SK-N-SH (cell line): ENCODE data around the gene MARVELD1. TPM values are rescaled to one million over a fixed set of nuclear protein-coding genes. Genes with fewer than 3 reads are reported as not detected.

Experiments used
- CTCF ChIA-PET: fragments of 300-600, 350-600 bp; formaldehyde crosslinking; extraction: SDS; loops from one replicate; lab custom pipeline; 2021; lab: Yijun Ruan, JAX
- POLR2A ChIA-PET: fragments of 350-600 bp; sonication (Branson Sonifier 250); formaldehyde crosslinking; extraction: SDS; loops from one replicate; lab custom pipeline; 2020; ENCODE audit warnings: antibody characterized with exemption, inconsistent platforms; lab: Yijun Ruan, JAX
- DNase-seq: peaks from one replicate; pipeline ENCODE4 v3.0.0; 2012
- H2AFZ ChIP-seq: fragments of 200-600 bp; sonication (generic); 2 replicates; pipeline ENCODE4 v1.8.1; 2016; ENCODE audit warnings: antibody characterized with exemption, mild to moderate bottlenecking, low read depth
- H3F3A ChIP-seq: fragments of 200-600 bp; sonication (generic); replicated peaks from 2 replicates; pipeline ENCODE3; 2016; ENCODE audit warnings: antibody characterized with exemption, mild to moderate bottlenecking; ENCODE audit not compliant: insufficient read depth
- H3K27ac ChIP-seq, 2 experiments: fragments of 200-500 bp in 1 of 2; fragments of 200-600 bp in 1 of 2; sonication (Bioruptor generic) in 1 of 2; sonication (generic), shearing (Covaris generic) in 1 of 2; 2 replicates each; pipeline versions ENCODE4 v1.5.1 to v1.6.1; 2014 to 2016; ENCODE audit warnings: low read depth in 2 of 2, inconsistent platforms in 1 of 2, low read length in 1 of 2, mild to moderate bottlenecking in 1 of 2, mixed read lengths in 1 of 2
- H3K27me3 ChIP-seq: fragments of 200-600 bp; sonication (generic), shearing (Covaris generic); 2 replicates; pipeline ENCODE4 v1.6.1; 2016; ENCODE audit warnings: mixed run types; ENCODE audit not compliant: insufficient read depth
- H3K36me3 ChIP-seq, 2 experiments: fragments of 200-500 bp in 1 of 2; fragments of 200-600 bp in 1 of 2; sonication (Bioruptor generic) in 1 of 2; sonication (generic) in 1 of 2; replicated peaks in 1 of 2; 2 replicates each; pipeline versions ENCODE3 to v1.5.1; 2014 to 2016; ENCODE audit warnings: low read length in 1 of 2, mild to moderate bottlenecking in 1 of 2; ENCODE audit not compliant: insufficient read depth in 2 of 2, control insufficient read depth in 1 of 2
- H3K4me1 ChIP-seq, 2 experiments: fragments of 200-500 bp in 1 of 2; fragments of 200-600 bp in 1 of 2; sonication (Bioruptor generic) in 1 of 2; sonication (generic), shearing (Covaris generic) in 1 of 2; 2 replicates each; pipeline versions ENCODE4 v1.5.1 to v1.6.1; 2014 to 2016; ENCODE audit warnings: low read depth in 1 of 2, low read length in 1 of 2, mixed run types in 1 of 2; ENCODE audit not compliant: insufficient read depth in 2 of 2, control insufficient read depth in 1 of 2
- H3K4me2 ChIP-seq: fragments of 200-600 bp; sonication (generic), shearing (Covaris generic); 2 replicates; pipeline ENCODE4 v1.6.1; 2017; ENCODE audit warnings: mixed run types
- H3K4me3 ChIP-seq, 2 experiments: fragments of 200-500 bp in 1 of 2; fragments of 200-600 bp in 1 of 2; sonication (Bioruptor generic) in 1 of 2; sonication (generic), shearing (Covaris generic) in 1 of 2; 2 replicates each; pipeline versions ENCODE4 v1.5.1 to v1.8.1; 2014 to 2016; ENCODE audit warnings: low read depth in 2 of 2, inconsistent platforms in 1 of 2, low read length in 1 of 2, mild to moderate bottlenecking in 1 of 2, mixed read lengths in 1 of 2, moderate library complexity in 1 of 2
- H3K79me2 ChIP-seq: fragments of 200-600 bp; sonication (generic); 2 replicates; pipeline ENCODE4 v1.8.1; 2017; ENCODE audit warnings: mild to moderate bottlenecking; ENCODE audit not compliant: insufficient read depth
- H3K9ac ChIP-seq: fragments of 200-600 bp; sonication (generic); 2 replicates; pipeline ENCODE4 v1.6.1; 2017; ENCODE audit warnings: mixed run types
- H3K9me2 ChIP-seq: fragments of 200-600 bp; sonication (generic); 2 replicates; pipeline ENCODE4 v1.6.1; 2017; ENCODE audit warnings: mixed run types
- H3K9me3 ChIP-seq: fragments of 200-600 bp; sonication (generic); 2 replicates; pipeline ENCODE4 v1.6.1; 2017; ENCODE audit warnings: mixed run types, mild to moderate bottlenecking, moderate library complexity
- H4K20me1 ChIP-seq: fragments of 200-600 bp; sonication (generic); 2 replicates; pipeline ENCODE4 v1.6.1; 2017; ENCODE audit warnings: mild to moderate bottlenecking, mixed run types; ENCODE audit not compliant: insufficient read depth
- CTCF ChIP-seq: fragments of 200-600 bp; sonication (generic); IDR thresholded peaks from 2 replicates; pipeline ENCODE4 v1.6.1; 2017; ENCODE audit warnings: antibody characterized with exemption, mild to moderate bottlenecking, moderate library complexity
- FOXM1 ChIP-seq: IDR thresholded peaks from 2 replicates; pipeline ENCODE4 v1.4.0; 2012; ENCODE audit warnings: low read depth, mild to moderate bottlenecking
- MEF2A ChIP-seq: IDR thresholded peaks from 2 replicates; pipeline ENCODE4 v1.4.0; 2012; ENCODE audit warnings: low read depth, borderline replicate concordance
- MXI1 ChIP-seq: IDR thresholded peaks from 2 replicates; pipeline ENCODE4 v1.6.1; 2012; ENCODE audit warnings: mild to moderate bottlenecking, low read depth, low read length, improper control_type of control experiment
- NRF1 ChIP-seq: IDR thresholded peaks from 2 replicates; pipeline ENCODE4 v1.6.1; 2012; ENCODE audit warnings: low read depth, mild to moderate bottlenecking, low read length
- REST ChIP-seq: IDR thresholded peaks from 2 replicates; pipeline ENCODE4 v1.6.1; 2012; ENCODE audit warnings: mild to moderate bottlenecking, low read depth, low read length, moderate library complexity
- TCF12 ChIP-seq: IDR thresholded peaks from 2 replicates; pipeline ENCODE4 v1.4.0; 2012
- TEAD4 ChIP-seq: IDR thresholded peaks from 2 replicates; pipeline ENCODE4 v1.4.0; 2012; ENCODE audit warnings: mild to moderate bottlenecking, borderline replicate concordance; ENCODE audit not compliant: insufficient read depth
- WGBS: methylation state at CpG from one replicate; pipeline ENCODE4 v1.1.6; 2017; ENCODE audit warnings: low lambda C conversion rate; 5-methylcytosine and 5-hydroxymethylcytosine counted together
- polyA plus RNA-seq, 3 experiments: library from polyadenylated mRNA; depleted of rRNA; stranded (reverse); fragments of >200 nt; gene quantifications; 2 replicates each; pipeline ENCODE4 v1.2.3, GENCODE V29; 2012
- TF ChIP-seq, protein P1 (sequence below): IDR thresholded peaks from 2 replicates; pipeline ENCODE4 v1.4.0; 2012; ENCODE audit warnings: low read depth
- TF ChIP-seq, protein P2 (sequence below): IDR thresholded peaks from 2 replicates; pipeline ENCODE4 v1.4.0; 2012; ENCODE audit warnings: low read depth, borderline replicate concordance
- TF ChIP-seq, protein P3 (sequence below): IDR thresholded peaks from 2 replicates; pipeline ENCODE4; 2012

Gene MARVELD1
- polyA plus RNA-seq, 1 of the 3 experiments (the other 2 are of a cell fraction): 53.0 TPM

DNA sequence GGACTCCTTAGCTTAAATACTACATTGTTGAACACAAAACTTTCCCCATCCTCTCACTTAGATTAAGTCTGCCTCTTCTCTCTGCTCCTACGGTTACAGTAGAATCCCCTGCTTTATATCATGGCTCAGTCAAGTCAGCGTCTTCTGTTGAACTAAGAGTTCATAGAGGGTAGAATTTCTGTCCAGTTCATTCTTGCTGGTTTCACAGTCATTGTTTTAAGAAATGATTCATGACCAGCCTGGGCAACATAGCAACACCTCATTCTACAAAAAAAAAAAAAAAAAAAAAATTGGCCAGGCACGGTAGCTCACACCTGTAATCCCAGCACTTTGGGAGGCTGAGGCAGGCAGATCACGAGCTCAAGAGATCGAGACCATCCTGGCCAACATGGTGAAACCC is 19.7 kb downstream of the MARVELD1 start:
- peaks cover 6% of the 10 kb centered on the region; the same call in 1 of the 2 replicates for H4K20me1 ChIP-seq
- H3K4me1 ChIP-seq: peaks cover 0 to 10% of the 10 kb centered on the region in 2 experiments; a peak in 2 of 4 replicates
- DNase-seq: no peak
- no peak for TF ChIP-seq TCF12
- TF ChIP-seq, protein P1, sequence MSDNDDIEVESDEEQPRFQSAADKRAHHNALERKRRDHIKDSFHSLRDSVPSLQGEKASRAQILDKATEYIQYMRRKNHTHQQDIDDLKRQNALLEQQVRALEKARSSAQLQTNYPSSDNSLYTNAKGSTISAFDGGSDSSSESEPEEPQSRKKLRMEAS: no peak
- no peak for TF ChIP-seq MEF2A
- TF ChIP-seq TEAD4: no peak
- TF ChIP-seq CTCF: no peak
- no peak for TF ChIP-seq NRF1
- TF ChIP-seq FOXM1: no peak
- no peak for TF ChIP-seq REST
- TF ChIP-seq, protein P2, sequence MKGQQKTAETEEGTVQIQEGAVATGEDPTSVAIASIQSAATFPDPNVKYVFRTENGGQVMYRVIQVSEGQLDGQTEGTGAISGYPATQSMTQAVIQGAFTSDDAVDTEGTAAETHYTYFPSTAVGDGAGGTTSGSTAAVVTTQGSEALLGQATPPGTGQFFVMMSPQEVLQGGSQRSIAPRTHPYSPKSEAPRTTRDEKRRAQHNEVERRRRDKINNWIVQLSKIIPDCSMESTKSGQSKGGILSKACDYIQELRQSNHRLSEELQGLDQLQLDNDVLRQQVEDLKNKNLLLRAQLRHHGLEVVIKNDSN: no peak
- TF ChIP-seq, protein P3, sequence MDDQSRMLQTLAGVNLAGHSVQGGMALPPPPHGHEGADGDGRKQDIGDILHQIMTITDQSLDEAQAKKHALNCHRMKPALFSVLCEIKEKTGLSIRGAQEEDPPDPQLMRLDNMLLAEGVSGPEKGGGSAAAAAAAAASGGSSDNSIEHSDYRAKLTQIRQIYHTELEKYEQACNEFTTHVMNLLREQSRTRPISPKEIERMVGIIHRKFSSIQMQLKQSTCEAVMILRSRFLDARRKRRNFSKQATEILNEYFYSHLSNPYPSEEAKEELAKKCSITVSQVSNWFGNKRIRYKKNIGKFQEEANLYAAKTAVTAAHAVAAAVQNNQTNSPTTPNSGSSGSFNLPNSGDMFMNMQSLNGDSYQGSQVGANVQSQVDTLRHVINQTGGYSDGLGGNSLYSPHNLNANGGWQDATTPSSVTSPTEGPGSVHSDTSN: no peak
- no peak for TF ChIP-seq MXI1
- H3K27ac ChIP-seq: no peak overlapping the region
- no peaks in the 10 kb centered on the region for H3K27me3 ChIP-seq
- H3F3A ChIP-seq: no peaks in the 10 kb centered on the region
- H3K36me3 ChIP-seq: no peaks in the 10 kb centered on the region
- H3K9me2 ChIP-seq: no peaks in the 10 kb centered on the region
- no peak overlapping the region for H3K4me3 ChIP-seq
- CTCF ChIA-PET: interaction anchor here (2.2 to 15.2 kb wide), 5 partner anchors 20 to 161 kb away, joined by 10 to 687 read pairs (median 26); partner anchors contain the start of genes ANKRD2, AVPI1 and MARVELD1
- POLR2A ChIA-PET: no interaction called here
- H3K4me2 ChIP-seq: no peak overlapping the region
- peaks cover 12% of the 10 kb centered on the region for H3K79me2 ChIP-seq
- H2AFZ ChIP-seq: no peak overlapping the region
- no peak overlapping the region for H3K9ac ChIP-seq
- no peaks in the 10 kb centered on the region for H3K9me3 ChIP-seq
- 58% methylated on average over 5 of the region's 5 CpGs for WGBS
